ENCODE results near the gene KIRREL2.
"Not testable (repeated sequence)": the region's sequence is repeated elsewhere in the genome, so short reads cannot be mapped to it uniquely, and the experiment has no call there.

The KIRREL2 gene

GRCh38 chr19:35888398-35888797 is 31.7 kb downstream of the KIRREL2 start:
- in situ Hi-C loops (cut with MboI; ENCODE audit: low pct_unique_long_range_greater_than_20kb, low sequenced_read_pairs, unreplicated experiment): loop anchor here (5.0 kb wide), 1 partner anchor 44 kb away; no protein-coding TSS in a partner anchor
- DNase-seq (ENCODE audit: low spot score): no peak
- TF ChIP-seq CTCF (IDR thresholded peaks at IDR 0.05; ENCODE audit: extremely low read depth, insufficient read depth, missing control alignments): no peak

GRCh38 chr19:35889370-35890112 is 32.8 kb downstream of the KIRREL2 start:
- in situ Hi-C loops (cut with MboI; ENCODE audit: low pct_unique_long_range_greater_than_20kb, low sequenced_read_pairs, unreplicated experiment): loop anchor here (5.0 kb wide), 1 partner anchor 43 kb away; no protein-coding TSS in a partner anchor
- DNase-seq (ENCODE audit: low spot score): no peak
- no peak for TF ChIP-seq CTCF (IDR thresholded peaks at IDR 0.05; ENCODE audit: extremely low read depth, insufficient read depth, missing control alignments)

DNA sequence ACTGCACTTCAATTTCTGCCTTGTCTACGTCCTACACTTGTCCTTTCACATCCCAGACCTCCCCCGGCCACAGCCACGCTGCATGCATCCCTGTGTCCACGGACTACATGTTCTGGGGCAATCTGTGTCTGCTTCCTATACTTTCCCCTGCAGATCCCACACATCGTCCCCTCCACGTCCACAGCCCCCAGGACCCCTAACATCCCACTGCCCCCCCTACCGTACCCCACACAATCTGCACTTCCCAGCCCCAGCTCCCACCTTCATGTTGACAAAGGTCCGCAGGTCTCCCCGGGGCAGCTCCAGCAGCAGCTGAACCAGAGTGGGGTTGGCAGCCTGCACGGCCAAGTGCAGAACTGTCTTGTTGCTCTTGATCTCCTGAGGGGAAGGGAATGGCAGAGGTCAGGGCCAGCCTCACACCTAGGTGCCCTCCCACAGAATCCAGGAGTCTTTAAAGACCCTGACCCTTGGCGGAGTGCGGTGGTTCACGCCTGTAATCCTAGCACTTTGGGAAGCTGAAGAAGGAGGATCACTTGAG is 33.5 kb downstream of the KIRREL2 start:
- TF ChIP-seq CTCF (IDR thresholded peaks at IDR 0.05; ENCODE audit: extremely low read depth, insufficient read depth, missing control alignments): no peak
- no peak for DNase-seq (ENCODE audit: low spot score)
- in situ Hi-C loops (cut with MboI; ENCODE audit: low pct_unique_long_range_greater_than_20kb, low sequenced_read_pairs, unreplicated experiment): no loop called here

DNA sequence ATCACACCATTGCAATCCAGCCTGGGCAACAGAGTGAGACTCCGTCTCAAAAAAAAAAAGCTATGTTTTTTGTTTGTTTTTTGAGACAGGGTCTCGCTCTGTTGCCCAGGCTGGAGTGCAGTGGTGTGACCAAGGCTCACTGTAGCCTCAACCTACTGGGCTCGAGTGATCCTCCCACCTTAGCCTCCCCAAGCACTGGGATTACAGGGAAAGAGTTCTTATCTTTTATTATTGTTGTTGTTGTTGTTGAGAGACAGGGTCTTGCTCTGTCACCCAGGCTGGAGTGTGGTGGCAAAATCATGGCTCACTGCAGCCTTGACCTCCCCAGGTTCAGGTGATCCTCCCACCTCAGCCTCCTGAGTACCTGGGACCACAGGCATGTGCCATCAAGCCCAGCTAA is 35.1 kb downstream of the KIRREL2 start:
- DNase-seq (ENCODE audit: low spot score); in situ Hi-C loops (cut with MboI; ENCODE audit: low pct_unique_long_range_greater_than_20kb, low sequenced_read_pairs, unreplicated experiment): not testable (repeated sequence)

DNA sequence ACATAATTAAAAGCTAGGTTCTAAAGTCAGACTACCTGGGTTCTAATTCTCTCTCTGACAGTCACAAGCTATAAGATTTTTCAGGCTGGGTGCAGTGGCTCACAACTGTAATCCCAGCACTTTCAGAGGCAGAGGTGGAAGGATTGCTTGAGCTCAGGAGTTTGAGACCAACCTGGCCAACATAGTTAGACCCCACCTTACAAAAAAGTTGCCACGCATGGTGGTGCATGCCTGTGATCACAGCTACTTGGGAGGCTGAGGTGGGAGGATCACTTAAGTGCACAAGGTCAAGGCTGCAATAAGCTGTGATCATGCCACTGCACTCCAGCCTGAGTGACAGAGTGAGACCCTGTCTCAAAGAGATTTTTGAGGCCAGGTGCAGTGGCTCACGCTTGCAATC is 37.6 kb downstream of the KIRREL2 start:
- TF ChIP-seq CTCF (IDR thresholded peaks at IDR 0.05; ENCODE audit: extremely low read depth, insufficient read depth, missing control alignments): no peak
- DNase-seq (ENCODE audit: low spot score): no peak
- in situ Hi-C loops (cut with MboI; ENCODE audit: low pct_unique_long_range_greater_than_20kb, low sequenced_read_pairs, unreplicated experiment): no loop called here

DNA sequence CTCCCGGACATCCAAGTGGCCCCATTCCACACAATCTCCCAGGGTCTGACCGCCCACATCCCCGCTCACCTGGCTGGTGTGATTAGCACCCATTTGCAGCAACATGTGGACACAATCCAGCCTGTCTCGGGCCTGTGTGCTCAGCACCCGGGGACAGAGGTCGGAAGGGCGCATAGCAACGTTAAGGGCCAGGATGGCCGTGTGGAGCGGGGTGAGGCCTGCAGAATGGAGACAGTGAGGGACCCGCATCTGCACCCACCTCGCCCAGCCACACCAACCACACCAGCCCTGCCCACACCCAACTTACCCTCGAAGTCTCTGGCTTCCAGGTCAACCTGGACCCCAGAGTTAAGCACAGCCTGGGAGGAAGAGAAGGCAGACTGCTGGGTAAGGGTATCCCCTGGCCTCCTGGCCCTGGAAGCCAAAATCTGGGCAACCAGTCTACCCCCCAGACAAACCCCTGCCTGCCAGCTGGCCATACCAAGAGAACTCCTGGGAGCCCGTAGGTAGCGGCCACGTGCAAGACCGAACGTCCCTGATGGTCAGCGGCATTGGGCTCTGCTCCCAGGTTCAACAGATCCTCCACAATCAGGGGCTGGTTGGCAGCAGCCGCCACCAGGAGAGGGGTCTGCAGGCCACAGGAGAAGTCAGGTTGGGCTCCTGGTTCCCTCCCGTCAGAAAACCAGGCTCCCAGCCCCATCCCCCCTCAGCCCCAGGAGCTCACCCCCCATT is 39.4 kb downstream of the KIRREL2 start:
- no peak for DNase-seq (ENCODE audit: low spot score)
- in situ Hi-C loops (cut with MboI; ENCODE audit: low pct_unique_long_range_greater_than_20kb, low sequenced_read_pairs, unreplicated experiment): no loop called here
- TF ChIP-seq CTCF (IDR thresholded peaks at IDR 0.05; ENCODE audit: extremely low read depth, insufficient read depth, missing control alignments): no peak

DNA sequence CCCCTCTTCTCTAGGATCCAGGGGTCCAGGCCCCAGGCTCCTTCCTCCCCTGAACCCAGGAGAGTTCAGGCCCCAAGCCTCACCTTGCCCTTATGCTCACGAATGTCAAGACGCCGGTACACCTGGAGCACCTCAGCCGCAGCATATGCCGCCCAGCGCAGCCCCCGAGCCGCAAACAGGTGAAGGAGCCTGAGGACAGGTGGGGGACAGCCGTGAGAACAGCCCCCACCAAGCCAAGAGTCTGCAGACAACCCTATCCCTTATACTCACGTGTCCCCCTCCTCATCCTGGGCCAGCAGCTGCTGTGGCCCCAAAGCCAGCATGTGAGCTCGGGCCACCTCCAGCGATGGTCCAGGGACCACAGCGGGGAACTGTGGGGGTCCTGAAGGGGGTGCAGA is 39.9 kb downstream of the KIRREL2 start:
- in situ Hi-C loops (cut with MboI; ENCODE audit: low pct_unique_long_range_greater_than_20kb, low sequenced_read_pairs, unreplicated experiment): no loop called here
- no peak for TF ChIP-seq CTCF (IDR thresholded peaks at IDR 0.05; ENCODE audit: extremely low read depth, insufficient read depth, missing control alignments)
- no peak for DNase-seq (ENCODE audit: low spot score)

All from GM13977 (cell line).